GM13977 (cell line): ENCODE measurements around the gene SOS1.
A peak's percentile ranks its signal among the peaks of the same experiment; 100 is the strongest.

Experiments
- DNase-seq: peaks from one replicate; pipeline ENCODE4 v3.0.0; 2012; ENCODE audit warnings: low spot score
- CTCF ChIP-seq: IDR thresholded peaks from 2 replicates; pipeline ENCODE4 v1.5.1; 2012; ENCODE audit warnings: mild to moderate bottlenecking, control low read depth; ENCODE audit not compliant: insufficient read depth; ENCODE audit errors: extremely low read depth, missing control alignments
- in situ Hi-C: fragments of 300-500 bp; cut with MboI; formaldehyde crosslinking; loops from one replicate; pipeline ENCODE4 v1.12.0; 2022; ENCODE audit warnings: low sequenced_read_pairs, low pct_unique_long_range_greater_than_20kb, mixed read lengths, inconsistent platforms; ENCODE audit not compliant: unreplicated experiment

The SOS1 gene

GRCh38 chr2:39093218-39093898, 27.5 kb downstream of the SOS1 start:
- in situ Hi-C loops, result no loop called here
- TF ChIP-seq CTCF, result no peak
- no peak for DNase-seq

GRCh38 chr2:39091543-39091942, 29.3 kb downstream of the SOS1 start:
- no peak for TF ChIP-seq CTCF
- no peak for DNase-seq
- in situ Hi-C loops, result no loop called here

- DNase-seq, result no peak
- in situ Hi-C loops, result no loop called here
- TF ChIP-seq CTCF, result no peak
Observed at GRCh38 chr2:39091063-39091462, 29.8 kb downstream of the SOS1 start.

- no peak for TF ChIP-seq CTCF
- no peak for DNase-seq
- in situ Hi-C loops, result no loop called here
Observed at GRCh38 chr2:39080152-39080551, 40.7 kb downstream of the SOS1 start.

GRCh38 chr2:39069890-39070465, 50.9 kb downstream of the SOS1 start:
- DNase-seq, result no peak
- TF ChIP-seq CTCF, result no peak
- in situ Hi-C loops, result loop anchor here (10.0 kb wide), 1 partner anchor 155 kb away; no protein-coding TSS in a partner anchor

GRCh38 chr2:39069136-39069515, 51.7 kb downstream of the SOS1 start:
- peak; percentile 20 for TF ChIP-seq CTCF
- DNase-seq, result no peak
- in situ Hi-C loops, result loop anchor here (10.0 kb wide), 1 partner anchor 156 kb away; no protein-coding TSS in a partner anchor
